DMS79 treated with DMSO at 0.1 percent for 48 hours (cell line): ENCODE results near the gene EPN2.
"Not testable (repeated sequence)": the region's sequence is repeated elsewhere in the genome, so short reads cannot be mapped to it uniquely, and the experiment has no call there.

Experiments
- DNase-seq: peaks from one replicate; lab custom pipeline; 2025; lab: John Stamatoyannopoulos, UW

The EPN2 gene

GRCh38 chr17:19237139-19237388, at the start of gene EPN2:
EPN2 (plus strand) TSS chr17:19237366; CDS start chr17:19283120, 45,754 bp downstream.
- not testable (repeated sequence) for DNase-seq

GRCh38 chr17:19187883-19188869, 49.0 kb upstream of the EPN2 start:
- DNase-seq = not testable (repeated sequence)

GRCh38 chr17:19188870-19189708, 48.1 kb upstream of the EPN2 start:
- not testable (repeated sequence) for DNase-seq

DNA sequence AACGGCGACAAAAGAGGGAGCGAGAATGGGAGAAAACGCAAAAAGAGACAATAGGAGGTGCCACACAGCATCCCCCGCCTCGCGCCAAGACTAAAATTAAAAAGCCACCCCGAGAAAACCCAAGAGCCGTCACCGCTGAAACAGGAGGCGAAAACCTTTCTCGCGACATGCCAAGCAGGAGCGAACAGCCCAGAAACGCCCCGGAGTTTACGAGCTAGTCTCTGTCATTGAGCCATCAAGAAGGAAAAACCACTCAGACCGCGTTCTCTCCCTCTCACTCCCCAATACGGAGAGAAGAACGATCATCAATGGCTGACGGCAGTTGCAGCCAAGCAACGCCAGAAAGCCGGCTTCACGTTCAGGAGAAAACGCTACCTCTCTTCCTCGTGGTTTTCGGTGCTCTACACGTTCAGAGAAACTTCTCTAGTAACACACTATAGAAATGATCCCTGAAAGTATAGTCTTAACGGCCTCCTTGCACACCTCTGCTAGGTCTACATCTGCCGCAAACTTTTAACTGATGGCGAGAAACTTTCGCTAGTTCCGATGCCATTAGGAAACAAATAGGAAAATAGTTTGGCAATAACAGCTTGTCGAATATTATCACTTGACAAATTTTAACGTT, 47.3 kb upstream of the EPN2 start:
- not testable (repeated sequence) for DNase-seq

- DNase-seq = not testable (repeated sequence)
Observed at GRCh38 chr17:19196382-19197204, 40.6 kb upstream of the EPN2 start.

GRCh38 chr17:19202448-19202847, 34.7 kb upstream of the EPN2 start:
- not testable (repeated sequence) for DNase-seq

- not testable (repeated sequence) for DNase-seq
Observed at GRCh38 chr17:19203429-19203828, 33.7 kb upstream of the EPN2 start.

DNA sequence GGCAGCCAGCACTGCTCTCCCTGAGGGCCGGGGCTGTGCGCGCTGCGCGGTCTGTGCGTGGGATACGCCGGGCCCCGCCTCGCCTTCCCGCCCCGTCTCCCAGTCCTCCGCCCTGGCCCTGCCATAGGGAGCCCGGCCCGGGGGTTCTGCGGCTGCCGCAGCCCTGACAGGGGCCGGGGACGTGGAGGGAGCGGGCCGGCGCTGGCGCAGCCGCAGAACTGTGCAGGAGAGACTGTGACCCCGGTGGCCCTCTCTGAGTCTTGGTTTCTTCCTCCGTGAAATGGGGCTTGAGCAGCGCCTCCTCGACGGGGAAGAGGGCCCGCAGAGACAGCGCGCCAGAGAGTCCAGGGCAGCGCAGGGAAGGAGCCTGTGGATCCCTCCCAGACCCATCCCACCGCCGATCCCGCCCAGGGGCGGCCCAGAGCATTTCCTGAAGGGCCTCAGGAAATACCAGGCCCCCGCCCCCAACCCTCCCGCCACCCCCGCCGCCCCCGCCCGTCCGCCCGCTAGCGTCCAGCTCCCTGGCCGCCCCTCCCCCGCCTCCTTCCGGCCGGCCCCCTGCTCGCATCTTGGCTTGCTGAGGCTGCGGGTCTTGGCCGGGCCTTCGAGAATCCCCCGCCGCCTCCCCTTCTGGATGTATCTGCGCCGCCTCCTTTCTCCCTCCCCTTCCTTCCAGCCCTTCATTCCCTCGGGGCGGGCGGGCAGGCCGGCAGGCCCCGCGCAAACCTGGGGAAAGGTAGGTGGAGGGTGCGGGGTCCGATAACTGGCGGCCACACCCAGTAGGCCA, 21.9 kb upstream of the EPN2 start:
- not testable (repeated sequence) for DNase-seq

DNA sequence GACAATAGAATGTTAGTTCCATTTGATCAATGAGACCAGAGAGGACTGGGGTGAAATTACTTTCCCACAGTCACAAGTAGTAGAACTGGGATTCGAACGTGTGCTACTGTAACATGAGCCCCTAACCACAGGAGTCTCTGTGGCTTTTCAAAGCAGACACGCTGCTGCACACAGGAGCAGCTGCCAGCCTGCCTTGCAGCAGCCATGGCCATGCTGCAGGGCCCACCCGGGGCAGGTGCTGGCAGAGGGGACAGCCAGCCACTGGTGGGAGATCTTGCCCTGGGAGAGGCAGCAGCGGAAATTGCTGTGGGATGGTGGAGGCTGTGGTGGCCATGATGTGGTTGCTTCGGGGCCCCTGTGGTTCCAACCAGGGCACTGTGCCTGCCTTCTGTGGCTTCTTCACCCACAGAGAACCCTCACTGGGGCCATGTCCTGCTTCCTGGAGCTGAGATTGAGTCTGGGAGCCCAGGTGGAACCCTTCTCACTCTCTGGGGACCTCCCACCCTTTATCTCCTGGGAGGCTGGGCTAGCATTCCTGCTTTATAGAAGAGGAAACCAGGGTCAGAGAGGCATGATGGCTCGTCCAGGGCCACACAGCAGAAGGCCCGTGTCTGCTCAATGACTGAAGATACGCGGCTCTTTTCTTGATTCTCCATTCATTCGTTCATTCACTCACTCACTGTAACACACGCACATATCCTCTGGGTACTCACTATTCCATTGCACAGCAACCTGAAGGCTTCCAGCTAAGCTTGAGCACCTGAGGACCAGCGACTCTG, 20.8 kb upstream of the EPN2 start:
- not testable (repeated sequence) for DNase-seq

GRCh38 chr17:19218914-19219313, 18.3 kb upstream of the EPN2 start:
- DNase-seq = not testable (repeated sequence)

DNA sequence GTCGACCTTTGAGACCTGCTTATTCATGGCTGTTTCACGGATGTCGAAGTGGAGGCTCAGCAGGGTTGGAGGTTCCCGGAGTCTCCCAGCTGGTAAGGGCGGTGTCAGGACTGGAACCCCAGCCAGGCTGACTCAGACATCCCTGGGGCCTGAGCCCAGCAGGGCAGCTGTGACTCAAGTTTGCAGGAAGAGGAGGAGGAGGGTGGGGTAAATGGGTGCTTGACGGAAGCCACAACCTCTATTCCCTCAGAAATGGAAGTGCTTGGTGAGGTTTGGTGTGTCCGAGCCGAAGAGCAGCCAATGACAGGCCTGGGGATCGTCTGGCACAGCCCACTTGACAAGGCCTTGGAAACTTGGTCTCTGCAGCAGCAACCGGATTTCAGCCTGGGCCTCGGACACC, 17.8 kb upstream of the EPN2 start:
- DNase-seq = not testable (repeated sequence)

- DNase-seq = not testable (repeated sequence)
Observed at GRCh38 chr17:19220195-19220594, 17.0 kb upstream of the EPN2 start.

DNA sequence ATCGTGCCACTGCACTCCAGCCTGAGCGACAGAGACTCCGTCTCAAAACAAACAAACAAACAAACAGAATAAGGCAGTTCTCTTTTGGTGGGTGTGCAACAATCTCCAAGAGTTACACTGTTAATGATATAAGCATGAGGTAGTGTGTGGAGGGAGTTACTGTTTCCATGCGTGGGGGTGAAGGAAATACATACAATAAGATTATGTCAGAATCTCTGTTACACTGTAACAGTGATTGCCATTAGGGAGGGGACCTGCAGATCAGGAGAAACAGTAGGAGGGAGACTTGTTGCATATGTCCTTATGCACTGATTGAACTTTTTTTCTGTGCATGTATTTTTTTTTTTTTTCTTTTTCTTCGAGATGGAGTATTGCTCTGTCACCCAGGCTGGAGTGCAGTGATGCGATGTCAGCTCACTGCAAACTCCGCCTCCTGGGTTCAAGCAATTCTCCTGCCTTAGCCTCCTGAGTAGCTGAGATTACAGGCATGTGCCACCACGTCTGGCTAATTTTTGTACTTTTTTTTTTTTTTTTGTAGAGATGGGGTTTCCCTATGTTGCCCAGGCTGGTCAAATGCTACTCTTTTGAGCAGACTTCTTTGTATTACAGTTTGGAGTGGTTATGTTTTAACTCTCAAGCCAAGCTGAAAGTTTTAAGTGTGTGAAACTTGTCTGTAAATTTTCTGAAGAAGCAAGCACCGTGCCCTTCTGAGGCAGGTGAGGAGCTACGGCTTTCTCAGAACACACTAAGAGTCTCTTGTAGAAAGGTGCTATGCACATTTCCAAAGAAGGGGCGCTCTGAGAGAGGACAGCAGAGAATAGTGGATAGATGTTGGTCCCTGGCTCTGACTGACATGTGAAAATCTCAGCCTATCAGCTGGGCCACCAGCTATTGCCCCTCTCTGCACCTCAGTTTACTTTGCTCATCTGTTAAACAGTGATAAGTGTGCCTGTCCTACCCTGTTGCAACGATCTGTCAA, 10.3 kb upstream of the EPN2 start:
- not testable (repeated sequence) for DNase-seq

DNA sequence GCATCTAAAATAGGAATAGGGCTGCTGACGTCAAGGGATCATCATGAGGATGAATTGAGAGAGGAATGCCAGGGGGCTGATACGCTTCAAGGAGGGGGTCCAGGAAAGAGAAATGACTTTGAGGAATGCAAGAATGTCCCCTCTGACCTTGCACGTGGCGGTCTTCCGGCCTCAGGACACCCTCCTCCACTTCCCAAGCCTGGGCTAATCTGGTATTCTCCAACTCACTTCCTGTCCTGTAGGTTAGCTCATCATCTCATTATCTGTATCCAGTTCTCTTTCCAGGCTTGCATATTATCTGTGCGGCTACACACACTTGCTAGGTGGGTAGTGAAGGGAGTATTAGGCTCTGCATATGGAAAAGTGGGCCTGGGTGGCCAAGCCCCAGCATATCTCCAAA, 2.5 kb upstream of the EPN2 start:
- DNase-seq = not testable (repeated sequence)

DNA sequence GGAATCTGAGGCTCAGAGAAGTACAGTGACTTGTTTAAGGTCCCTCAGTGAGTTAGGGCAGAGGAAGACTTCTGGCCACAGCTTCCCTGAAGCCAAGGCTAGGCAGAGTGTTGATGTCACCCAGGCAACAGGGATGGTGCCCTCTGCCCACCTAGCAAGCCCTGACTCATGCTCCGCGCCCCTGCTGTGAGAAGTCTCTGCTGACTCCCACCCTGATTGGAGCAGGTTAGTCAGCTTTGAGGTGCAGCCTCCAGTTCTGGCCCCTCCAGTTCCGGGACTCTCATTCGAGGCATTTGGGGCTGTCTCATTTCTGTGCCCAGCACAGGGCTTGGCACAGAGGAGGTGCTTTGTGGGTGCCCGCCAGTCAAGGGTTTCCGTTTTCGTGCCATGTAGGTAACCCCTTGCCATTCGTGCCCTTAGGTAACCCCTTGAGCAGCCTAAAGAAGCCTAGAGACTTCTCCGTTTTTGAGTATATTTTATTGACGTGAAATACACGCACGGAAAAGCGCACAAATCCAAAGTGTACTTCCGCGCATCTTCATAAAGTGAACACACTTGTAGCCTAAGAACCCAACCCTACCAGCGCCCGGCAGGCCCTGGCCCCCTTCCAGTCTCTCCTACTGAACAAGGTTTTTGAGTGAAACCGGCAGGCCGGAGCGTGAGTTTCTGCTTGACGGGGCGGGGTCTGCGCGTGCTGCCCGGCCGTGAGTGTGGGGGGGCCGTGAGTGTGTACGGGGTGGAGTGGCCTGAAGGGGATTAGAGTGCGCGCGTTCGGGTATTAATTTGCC, 621 bp upstream of the EPN2 start:
- DNase-seq = not testable (repeated sequence)

DNA sequence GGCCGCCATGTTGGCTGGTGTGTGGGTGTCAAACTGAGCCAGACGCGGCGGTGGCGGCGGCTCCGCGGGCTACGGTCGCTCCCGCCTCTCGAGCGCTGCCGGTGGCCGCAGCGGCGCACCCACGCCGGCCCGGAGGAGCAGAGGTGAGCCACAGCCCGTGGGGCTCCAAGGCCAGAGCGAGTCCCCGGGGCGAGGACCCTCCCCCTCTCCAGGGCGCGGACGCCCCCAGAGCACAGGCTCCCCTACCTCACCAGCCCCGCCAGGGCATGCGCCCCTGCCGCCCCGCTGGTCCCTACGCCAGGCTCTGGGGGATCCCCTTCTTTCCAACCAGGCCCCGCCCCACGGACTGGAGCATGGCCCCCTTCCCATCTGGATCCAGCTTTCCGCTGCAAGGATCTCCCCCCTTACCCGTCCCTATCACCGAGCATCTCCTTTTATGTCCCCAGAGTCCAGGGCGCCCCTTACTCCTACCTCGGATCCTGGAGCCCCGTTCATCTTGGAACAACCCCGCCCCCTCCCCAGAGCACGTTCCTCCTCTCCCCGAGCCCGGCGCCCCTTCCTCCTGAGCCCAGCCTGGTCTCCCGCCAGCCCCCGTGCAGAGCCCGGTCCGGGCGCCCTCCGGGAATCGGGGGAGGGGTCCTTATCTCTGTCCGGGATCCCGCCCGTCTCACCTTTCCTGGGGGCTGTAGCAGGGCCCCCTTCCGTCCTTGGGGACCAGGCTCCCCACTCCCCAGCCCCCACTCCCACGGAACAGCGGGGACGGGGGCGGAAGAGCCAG, 412 bp downstream of the EPN2 start:
- DNase-seq = no peak

GRCh38 chr17:19238167-19238505, 970 bp downstream of the EPN2 start:
- no peak for DNase-seq
